Hepatocyte (in vitro differentiated cells): ENCODE results near the gene SERP2.

ENCODE experiments used
- CTCF ChIP-seq: fragments of 200-600 bp; sonication (generic); IDR thresholded peaks from 2 replicates; pipeline ENCODE4 v1.5.1; 2016; ENCODE audit warnings: antibody characterized with exemption, mild to moderate bottlenecking; ENCODE audit not compliant: poor library complexity
- EZH2 ChIP-seq: fragments of 200-600 bp; sonication (generic); IDR thresholded peaks from 2 replicates; pipeline ENCODE4 v1.6.1; 2016; ENCODE audit warnings: antibody characterized with exemption, mild to moderate bottlenecking, borderline replicate concordance
- EZH2phosphoT487 ChIP-seq: fragments of 200-600 bp; sonication (generic); IDR thresholded peaks from one replicate; pipeline ENCODE4 v1.6.1; 2018; ENCODE audit warnings: antibody characterized with exemption, mild to moderate bottlenecking, low read depth, moderate library complexity; ENCODE audit not compliant: unreplicated experiment, severe bottlenecking

- TF ChIP-seq CTCF (no peak), EZH2 (no peak), EZH2phosphoT487 (no peak)
Observed at GRCh38 chr13:44393391-44393790, 19.8 kb downstream of the SERP2 start.
